ENCODE measurements around the gene TMEM14A. TPM values are rescaled to one million over a fixed set of nuclear protein-coding genes. Genes with fewer than 3 reads are reported as not detected.
A peak's percentile ranks its signal among the peaks of the same experiment; 100 is the strongest.

The TMEM14A gene
- total RNA-seq, 1 donor, result 19.9 TPM

- Histone ChIP-seq H3K36me3 (ENCODE audit: insufficient read depth, low read length) (no peaks in the 10 kb centered on the region), H3K79me2 (ENCODE audit: insufficient read depth, low read length) (no peaks in the 10 kb centered on the region), H3K27ac (ENCODE audit: low read depth, low read length) (no peak overlapping the region), H4K20me1 (ENCODE audit: insufficient read depth, low read length) (no peaks in the 10 kb centered on the region), H2AFZ (ENCODE audit: low read length) (no peak overlapping the region), H3K27me3 (ENCODE audit: insufficient read depth, low read length) (no peaks in the 10 kb centered on the region), H3K4me2 (ENCODE audit: insufficient read depth, low read length) (no peak overlapping the region), H3K4me1 (ENCODE audit: insufficient read depth, low read length) (no peaks in the 10 kb centered on the region), H3K4me3 (ENCODE audit: insufficient read depth, low read length) (no peak overlapping the region), H3K9me3 (ENCODE audit: low read depth, low read length) (no peaks in the 10 kb centered on the region)
- DNase-seq (ENCODE audit: insufficient read length, low spot score, missing footprints), result no peak
- TF ChIP-seq CTCF (IDR thresholded peaks at IDR 0.05; ENCODE audit: extremely low read depth, low read depth, low read length), result no peak
These were observed 18.9 kb downstream of the TMEM14A start for GRCh38 chr6:52689857-52690256.

GRCh38 chr6:52691718-52692117, 20.8 kb downstream of the TMEM14A start:
- Histone ChIP-seq H3K27me3 (ENCODE audit: insufficient read depth, low read length) (peaks cover 5% of the 10 kb centered on the region), H4K20me1 (ENCODE audit: insufficient read depth, low read length) (no peaks in the 10 kb centered on the region), H3K4me3 (ENCODE audit: insufficient read depth, low read length) (no peak overlapping the region), H3K79me2 (ENCODE audit: insufficient read depth, low read length) (no peaks in the 10 kb centered on the region), H3K4me2 (ENCODE audit: insufficient read depth, low read length) (no peak overlapping the region), H3K36me3 (ENCODE audit: insufficient read depth, low read length) (no peaks in the 10 kb centered on the region), H3K9me3 (ENCODE audit: low read depth, low read length) (no peaks in the 10 kb centered on the region), H2AFZ (ENCODE audit: low read length) (no peak overlapping the region), H3K4me1 (ENCODE audit: insufficient read depth, low read length) (no peaks in the 10 kb centered on the region), H3K27ac (ENCODE audit: low read depth, low read length) (no peak overlapping the region)
- peak; percentile 15 for TF ChIP-seq CTCF (IDR thresholded peaks at IDR 0.05; ENCODE audit: extremely low read depth, low read depth, low read length)
- DNase-seq (ENCODE audit: insufficient read length, low spot score, missing footprints), result no peak

- peaks cover 18% of the 10 kb centered on the region for H3K27me3 ChIP-seq (ENCODE audit: insufficient read depth, low read length)
- H2AFZ ChIP-seq (ENCODE audit: low read length), result no peak overlapping the region
- no peak overlapping the region for H3K4me3 ChIP-seq (ENCODE audit: insufficient read depth, low read length)
- TF ChIP-seq CTCF (IDR thresholded peaks at IDR 0.05; ENCODE audit: extremely low read depth, low read depth, low read length), result no peak
- no peak for DNase-seq (ENCODE audit: insufficient read length, low spot score, missing footprints)
- H3K4me2 ChIP-seq (ENCODE audit: insufficient read depth, low read length), result no peak overlapping the region
- H3K9me3 ChIP-seq (ENCODE audit: low read depth, low read length), result no peaks in the 10 kb centered on the region
- no peaks in the 10 kb centered on the region for H3K4me1 ChIP-seq (ENCODE audit: insufficient read depth, low read length)
- no peaks in the 10 kb centered on the region for H3K79me2 ChIP-seq (ENCODE audit: insufficient read depth, low read length)
- no peak overlapping the region for H3K27ac ChIP-seq (ENCODE audit: low read depth, low read length)
- no peaks in the 10 kb centered on the region for H3K36me3 ChIP-seq (ENCODE audit: insufficient read depth, low read length)
- no peaks in the 10 kb centered on the region for H4K20me1 ChIP-seq (ENCODE audit: insufficient read depth, low read length)
These were observed 22.9 kb downstream of the TMEM14A start for GRCh38 chr6:52693773-52694172.

GRCh38 chr6:52694404-52694803, 23.5 kb downstream of the TMEM14A start:
- H3K36me3 ChIP-seq (ENCODE audit: insufficient read depth, low read length), result no peaks in the 10 kb centered on the region
- H3K79me2 ChIP-seq (ENCODE audit: insufficient read depth, low read length), result no peaks in the 10 kb centered on the region
- no peak for DNase-seq (ENCODE audit: insufficient read length, low spot score, missing footprints)

More at GRCh38 chr6:52694404-52694803, 23.5 kb downstream of the TMEM14A start:
- no peak overlapping the region for H2AFZ ChIP-seq (ENCODE audit: low read length)
- H3K4me2 ChIP-seq (ENCODE audit: insufficient read depth, low read length), result no peak overlapping the region
- H3K4me1 ChIP-seq (ENCODE audit: insufficient read depth, low read length), result no peaks in the 10 kb centered on the region
- H3K9me3 ChIP-seq (ENCODE audit: low read depth, low read length), result no peaks in the 10 kb centered on the region
- no peaks in the 10 kb centered on the region for H4K20me1 ChIP-seq (ENCODE audit: insufficient read depth, low read length)
- TF ChIP-seq CTCF (IDR thresholded peaks at IDR 0.05; ENCODE audit: extremely low read depth, low read depth, low read length), result no peak
- no peak overlapping the region for H3K27ac ChIP-seq (ENCODE audit: low read depth, low read length)
- no peak overlapping the region for H3K4me3 ChIP-seq (ENCODE audit: insufficient read depth, low read length)
- peaks cover 24% of the 10 kb centered on the region for H3K27me3 ChIP-seq (ENCODE audit: insufficient read depth, low read length)
